GM10248 (cell line): ENCODE measurements around the gene GPHA2.
"Not testable (repeated sequence)": the region's sequence is repeated elsewhere in the genome, so short reads cannot be mapped to it uniquely, and the experiment has no call there.

Experiments
- CTCF ChIA-PET: fragments of 300-600 bp; sonication (Branson Sonifier 250); formaldehyde crosslinking; extraction: SDS; loops from one replicate; lab custom pipeline; 2021; ENCODE audit warnings: antibody characterized with exemption; lab: Yijun Ruan, JAX
- POLR2A ChIA-PET: fragments of 350-650 bp; sonication (Branson Sonifier 250); formaldehyde crosslinking; extraction: SDS; loops from one replicate; lab custom pipeline; 2020; ENCODE audit warnings: antibody characterized with exemption; lab: Yijun Ruan, JAX
- DNase-seq: peaks from one replicate; pipeline ENCODE4 v3.0.0; 2012; ENCODE audit errors: extremely low spot score
- CTCF ChIP-seq: IDR thresholded peaks from 2 replicates; pipeline ENCODE4 v1.5.1; 2012; ENCODE audit warnings: mild to moderate bottlenecking, low read depth; ENCODE audit errors: extremely low read depth, missing control alignments, control extremely low read depth

GPHA2 gene, protein sequence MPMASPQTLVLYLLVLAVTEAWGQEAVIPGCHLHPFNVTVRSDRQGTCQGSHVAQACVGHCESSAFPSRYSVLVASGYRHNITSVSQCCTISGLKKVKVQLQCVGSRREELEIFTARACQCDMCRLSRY

GRCh38 chr11:64935359-64936081 lies at the start of gene GPHA2:
TSS of gene GPHA2 (minus strand) at chr11:64935893. CDS start at chr11:64935460, 433 bp downstream.
- CTCF ChIA-PET, result interaction anchor here (1.4 to 1.5 kb wide), 4 partner anchors 8 to 79 kb away, joined by 4 to 5 read pairs (median 4); partner anchors contain the start of gene ARL2

GRCh38 chr11:64983339-64983738 lies 47.6 kb upstream of the GPHA2 start:
- DNase-seq, POLR2A ChIA-PET: not testable (repeated sequence)
- CTCF ChIA-PET, result interaction anchor here (1.3 kb wide), 1 partner anchor 13 kb away, joined by 3 read pairs; the partner anchor contains the start of gene BATF2

More at GRCh38 chr11:64935359-64936081, at the start of gene GPHA2:
- TF ChIP-seq CTCF, result no peak
- no peak for DNase-seq
- POLR2A ChIA-PET, result no interaction called here

DNA sequence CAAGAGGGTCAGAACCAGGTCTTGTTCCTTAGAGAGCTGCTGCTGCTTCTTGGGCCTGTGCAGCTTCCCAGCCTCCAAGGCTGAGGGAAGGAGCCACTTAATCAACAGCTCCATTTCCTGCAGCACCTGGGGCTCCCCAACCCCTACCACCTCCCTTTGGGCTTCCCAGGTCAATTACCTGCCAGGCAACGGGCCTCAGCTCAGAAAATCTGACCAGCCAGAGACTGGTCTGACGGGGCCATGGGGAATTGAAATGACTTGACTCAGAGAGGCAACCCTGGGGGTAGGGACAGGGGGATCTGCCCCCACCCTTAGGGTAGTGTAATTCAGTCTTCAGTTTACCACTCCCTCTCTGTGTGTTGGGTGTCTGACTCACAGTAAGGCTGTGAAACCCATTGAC lies 41.0 kb upstream of the GPHA2 start:
- TF ChIP-seq CTCF, result no peak
- ChIA-PET POLR2A (no interaction called here), CTCF (no interaction called here)
- DNase-seq, result no peak

DNA sequence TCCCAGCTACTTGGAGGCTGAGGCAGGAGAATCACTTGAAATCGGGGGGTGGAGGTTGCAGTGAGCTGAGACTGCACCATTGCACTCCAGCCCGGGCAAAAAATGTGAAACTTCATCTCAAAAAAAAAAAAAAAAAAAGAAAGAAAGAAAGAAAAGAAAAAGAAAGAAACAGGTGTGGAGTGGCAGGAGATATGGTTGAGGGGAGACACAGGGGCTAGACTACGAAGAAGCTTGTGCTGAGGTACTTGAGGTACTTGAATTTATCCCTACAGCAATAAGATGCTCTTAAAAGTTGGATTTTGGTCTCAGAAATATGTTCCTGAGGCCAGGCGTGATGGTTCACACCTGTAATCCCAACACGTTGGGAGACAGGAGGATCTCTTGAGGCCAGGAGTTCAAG lies 38.4 kb upstream of the GPHA2 start:
- DNase-seq, result no peak
- POLR2A ChIA-PET, result interaction anchor here (0.7 kb wide), 1 partner anchor 922 kb away, joined by 9 read pairs; no protein-coding TSS in a partner anchor
- CTCF ChIA-PET, result no interaction called here
- TF ChIP-seq CTCF, result no peak

DNA sequence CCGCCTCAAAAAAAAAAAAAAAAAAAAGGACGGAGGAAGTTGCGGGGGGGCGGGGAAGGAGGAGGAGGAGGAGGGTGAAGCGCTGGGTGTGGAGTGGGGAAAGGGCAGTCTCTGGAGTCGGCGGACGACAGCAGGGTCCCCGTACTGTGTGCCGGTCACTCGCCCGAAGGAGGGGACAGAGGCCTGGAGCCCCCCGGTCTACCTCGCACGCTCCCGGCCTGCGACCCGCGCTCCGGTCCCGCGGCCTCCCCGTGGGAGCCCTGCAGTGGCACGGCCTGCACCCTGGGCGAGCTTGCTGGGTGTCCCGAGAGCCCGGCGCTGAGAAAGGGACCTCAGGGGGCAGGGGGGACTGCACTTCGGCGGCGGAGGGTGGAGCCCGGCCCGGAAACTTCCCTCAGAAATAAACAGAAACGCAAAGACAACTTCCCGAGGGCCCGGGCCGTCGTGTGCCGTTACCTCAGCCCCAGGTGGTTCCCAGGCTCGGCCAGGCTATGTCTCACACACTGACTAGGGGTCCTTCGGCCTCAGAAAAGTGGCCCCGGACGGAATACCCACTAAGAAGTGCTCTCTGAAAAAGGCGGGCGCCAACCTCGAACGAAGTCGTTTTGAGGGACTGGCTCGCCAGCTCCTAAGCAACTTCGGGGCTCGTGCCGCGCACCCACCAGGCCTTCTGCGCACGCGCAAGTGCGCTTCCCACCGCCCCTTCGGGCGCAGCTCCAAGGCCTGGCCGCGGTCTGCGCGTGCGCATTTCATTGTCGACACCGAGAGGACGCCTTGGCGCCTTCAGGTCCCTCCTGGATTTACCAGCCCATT lies 35.9 kb upstream of the GPHA2 start, which contains the start of gene MAJIN:
Gene MAJIN, minus strand, starts transcription at position 688 of the 813 bp plus-strand sequence. CDS start 12,703 bp downstream, outside the sequence.
- ChIA-PET POLR2A (no interaction called here), CTCF (no interaction called here)
- peak; percentile 40 for DNase-seq
- no peak for TF ChIP-seq CTCF

- ChIA-PET CTCF (no interaction called here), POLR2A (no interaction called here)
- TF ChIP-seq CTCF, result no peak
- DNase-seq, result no peak
Observed at GRCh38 chr11:64970731-64971151, 35.0 kb upstream of the GPHA2 start.
